Activated CD8-positive, alpha-beta T cell treated with anti-CD3 and anti-CD28 coated beads for 36 hours (primary cell): ENCODE results near the gene SPINK2. TPM values are rescaled to one million over a fixed set of nuclear protein-coding genes. Genes with fewer than 3 reads are reported as not detected.

ENCODE experiments used
- ATAC-seq: fragments of 200-7000 bp; cut with Tn5 transposase; one replicate; pipeline ENCODE4 v1.10.0; 2021; ENCODE audit warnings: mild to moderate bottlenecking, moderate library complexity
- CTCF ChIA-PET: fragments of 350-600 bp; sonication (Branson Sonifier 250); formaldehyde crosslinking; loops from one replicate; lab custom pipeline; 2021; ENCODE audit warnings: antibody characterized with exemption; lab: Charles Lee
- POLR2A ChIA-PET: fragments of 350-600 bp; sonication (Branson Sonifier 250); formaldehyde crosslinking; loops from one replicate; lab custom pipeline; 2021; ENCODE audit warnings: antibody characterized with exemption; lab: Charles Lee
- DNase-seq: peaks from one replicate; pipeline ENCODE4 v3.0.0-alpha.2; 2020
- H3K27ac Mint-ChIP-seq: one replicate; pipeline ENCODE4 v1.8.0; 2021; ENCODE audit warnings: mild to moderate bottlenecking, mixed read lengths
- H3K27me3 Mint-ChIP-seq: one replicate; pipeline ENCODE4 v1.8.0; 2021; ENCODE audit warnings: mixed read lengths
- H3K36me3 Mint-ChIP-seq: one replicate; pipeline ENCODE4 v1.8.0; 2021; ENCODE audit warnings: low read depth, mixed read lengths
- H3K4me1 Mint-ChIP-seq: one replicate; pipeline ENCODE4 v1.8.0; 2021; ENCODE audit warnings: low read depth, mixed read lengths
- H3K4me3 Mint-ChIP-seq: one replicate; pipeline ENCODE4 v1.8.0; 2021; ENCODE audit warnings: mild to moderate bottlenecking, moderate library complexity, mixed read lengths
- H3K9me3 Mint-ChIP-seq: one replicate; pipeline ENCODE4 v1.8.0; 2021; ENCODE audit warnings: mixed read lengths
- CTCF ChIP-seq: fragments of 200-600 bp; IDR thresholded peaks from one replicate; pipeline ENCODE4 v1.8.0; 2022; ENCODE audit warnings: antibody characterized with exemption, mild to moderate bottlenecking
- intact Hi-C: fragments of 100-400 bp; cut with micrococcal nuclease; formaldehyde crosslinking; loops from one replicate; pipeline ENCODE4 v1.10.0; 2022
- total RNA-seq, 2 experiments: library from RNA; stranded (reverse); gene quantifications; one replicate each; pipeline ENCODE4 v1.2.3, GENCODE V29; 2021

SPINK2 gene
- total RNA-seq, 2 experiments from 2014 or later: 0.81 TPM; not detected in 1

GRCh38 chr4:56796211-56796610 is 25.3 kb downstream of the SPINK2 start:
- intact Hi-C loops: loop anchor here (10.0 kb wide), 1 partner anchor 111 kb away; the partner anchor contains the start of gene HOPX
- ATAC-seq (no peak), DNase-seq (no peak)
- Mint-ChIP-seq H3K36me3 (no peaks in the 10 kb centered on the region), H3K27ac (no peak overlapping the region), H3K9me3 (no peaks in the 10 kb centered on the region), H3K4me1 (peaks cover 11% of the 10 kb centered on the region), H3K27me3 (no peaks in the 10 kb centered on the region), H3K4me3 (no peak overlapping the region)
- POLR2A ChIA-PET: no interaction called here
- CTCF ChIA-PET: interaction anchor here (6.2 kb wide), 1 partner anchor 41 kb away, joined by 58 read pairs; no protein-coding TSS in a partner anchor
- TF ChIP-seq CTCF: no peak

GRCh38 chr4:56791316-56791715 is 30.2 kb downstream of the SPINK2 start:
- no peak for TF ChIP-seq CTCF
- POLR2A ChIA-PET: no interaction called here
- DNase-seq: no peak
- Mint-ChIP-seq H3K4me3 (no peak overlapping the region), H3K36me3 (no peaks in the 10 kb centered on the region), H3K4me1 (no peaks in the 10 kb centered on the region), H3K9me3 (no peaks in the 10 kb centered on the region), H3K27ac (no peak overlapping the region), H3K27me3 (no peaks in the 10 kb centered on the region)
- CTCF ChIA-PET: interaction anchor here (1.3 to 2.0 kb wide), 3 partner anchors 8 to 216 kb away, joined by 3 to 5 read pairs (median 3); no protein-coding TSS in a partner anchor
- intact Hi-C loops: loop anchor here (10.0 kb wide), 1 partner anchor 107 kb away; the partner anchor contains the start of gene HOPX
- no peak for ATAC-seq

- POLR2A ChIA-PET: no interaction called here
- DNase-seq: no peak
- Mint-ChIP-seq H3K36me3 (no peaks in the 10 kb centered on the region), H3K27ac (no peak overlapping the region), H3K9me3 (no peaks in the 10 kb centered on the region), H3K4me1 (no peaks in the 10 kb centered on the region), H3K27me3 (no peaks in the 10 kb centered on the region), H3K4me3 (no peak overlapping the region)
- CTCF ChIA-PET: interaction anchor here (1.3 to 2.0 kb wide), 2 partner anchors 9 to 14 kb away, joined by 4 to 5 read pairs; no protein-coding TSS in a partner anchor
- no peak for TF ChIP-seq CTCF
- intact Hi-C loops: loop anchor here (10.0 kb wide), 1 partner anchor 106 kb away; the partner anchor contains the start of gene HOPX
- ATAC-seq: no peak
Observed at GRCh38 chr4:56790691-56791091, 30.8 kb downstream of the SPINK2 start.

GRCh38 chr4:56788081-56788480 is 33.4 kb downstream of the SPINK2 start:
- ChIA-PET CTCF (no interaction called here), POLR2A (no interaction called here)
- intact Hi-C loops: no loop called here
- no peak overlapping the region for H3K27ac Mint-ChIP-seq
- no peaks in the 10 kb centered on the region for H3K9me3 Mint-ChIP-seq
- DNase-seq (no peak), ATAC-seq (no peak)
- no peaks in the 10 kb centered on the region for H3K36me3 Mint-ChIP-seq
- TF ChIP-seq CTCF: no peak
- H3K4me1 Mint-ChIP-seq: no peaks in the 10 kb centered on the region
- no peaks in the 10 kb centered on the region for H3K27me3 Mint-ChIP-seq
- no peak overlapping the region for H3K4me3 Mint-ChIP-seq

GRCh38 chr4:56787380-56787779 is 34.1 kb downstream of the SPINK2 start:
- TF ChIP-seq CTCF: no peak
- Mint-ChIP-seq H3K27ac (no peak overlapping the region), H3K4me1 (no peaks in the 10 kb centered on the region), H3K9me3 (no peaks in the 10 kb centered on the region), H3K27me3 (no peaks in the 10 kb centered on the region), H3K4me3 (no peak overlapping the region), H3K36me3 (no peaks in the 10 kb centered on the region)
- no peak for DNase-seq
- ChIA-PET CTCF (no interaction called here), POLR2A (no interaction called here)
- no peak for ATAC-seq
- intact Hi-C loops: no loop called here
